DOHH2 (cell line): ENCODE measurements around the gene ACER1.
"Not testable (repeated sequence)": the region's sequence is repeated elsewhere in the genome, so short reads cannot be mapped to it uniquely, and the experiment has no call there.

Experiments used
- H3F3A ChIP-seq: fragments of 200-600 bp; sonication (generic), shearing (Covaris generic); 2 replicates; pipeline ENCODE4 v1.6.0; 2016; ENCODE audit warnings: antibody characterized with exemption, mild to moderate bottlenecking; ENCODE audit not compliant: control insufficient read depth, insufficient read depth
- H3K27ac ChIP-seq: fragments of 200-600 bp; sonication (generic); 2 replicates; pipeline ENCODE4 v1.5.1; 2014; ENCODE audit warnings: low read depth, mild to moderate bottlenecking, low read length, moderate library complexity
- H3K27me3 ChIP-seq: fragments of 200-600 bp; sonication (generic); 2 replicates; pipeline ENCODE4 v1.6.1; 2014; ENCODE audit warnings: mild to moderate bottlenecking, low read length, mixed read lengths; ENCODE audit not compliant: control insufficient read depth
- H3K36me3 ChIP-seq: fragments of 200-600 bp; sonication (generic); 2 replicates; pipeline ENCODE4 v1.6.1; 2014; ENCODE audit warnings: mild to moderate bottlenecking, low read length, moderate library complexity, mixed read lengths; ENCODE audit not compliant: control insufficient read depth
- H3K4me1 ChIP-seq: fragments of 200-600 bp; sonication (generic); 2 replicates; pipeline ENCODE4 v1.6.1; 2014; ENCODE audit warnings: mild to moderate bottlenecking, low read length, mixed read lengths; ENCODE audit not compliant: control insufficient read depth
- H3K4me2 ChIP-seq: fragments of 200-600 bp; sonication (generic); 2 replicates; pipeline ENCODE4 v1.6.0; 2014; ENCODE audit warnings: mild to moderate bottlenecking, low read length, moderate library complexity
- H3K4me3 ChIP-seq: fragments of 200-600 bp; sonication (generic); 2 replicates; pipeline ENCODE4 v1.5.1; 2014; ENCODE audit warnings: mild to moderate bottlenecking, low read length, mixed read lengths
- H3K79me2 ChIP-seq: fragments of 200-600 bp; sonication (generic); 2 replicates; pipeline ENCODE4 v1.6.1; 2014; ENCODE audit warnings: mild to moderate bottlenecking, low read length, mixed read lengths; ENCODE audit not compliant: control insufficient read depth
- H3K9me2 ChIP-seq: fragments of 200-600 bp; sonication (generic); replicated peaks from 2 replicates; pipeline ENCODE4 v1.6.1; 2014; ENCODE audit warnings: mild to moderate bottlenecking, low read length, mixed read lengths; ENCODE audit not compliant: control insufficient read depth
- H3K9me3 ChIP-seq: fragments of 200-600 bp; sonication (generic); 2 replicates; pipeline ENCODE4 v1.6.1; 2014; ENCODE audit warnings: antibody characterized with exemption, low read length, mixed read lengths; ENCODE audit not compliant: control insufficient read depth, insufficient read depth
- H4K20me1 ChIP-seq: fragments of 200-600 bp; sonication (generic); 2 replicates; pipeline ENCODE4 v1.6.0; 2014; ENCODE audit warnings: low read depth, mild to moderate bottlenecking, antibody characterized with exemption, low read length, moderate library complexity; ENCODE audit not compliant: control insufficient read depth, insufficient read depth
- CTCF ChIP-seq: fragments of 200-600 bp; sonication (generic); IDR thresholded peaks from one replicate; pipeline ENCODE4 v1.5.1; 2014; ENCODE audit warnings: antibody characterized with exemption, mild to moderate bottlenecking, low read depth, low read length; ENCODE audit not compliant: poor library complexity, severe bottlenecking
- EZH2phosphoT487 ChIP-seq: fragments of 200-600 bp; sonication (generic); IDR thresholded peaks from 2 replicates; pipeline ENCODE4 v1.6.1; 2017; ENCODE audit warnings: borderline replicate concordance, mild to moderate bottlenecking, antibody characterized with exemption, low read length, moderate library complexity, mixed read lengths

ACER1 gene

DNA sequence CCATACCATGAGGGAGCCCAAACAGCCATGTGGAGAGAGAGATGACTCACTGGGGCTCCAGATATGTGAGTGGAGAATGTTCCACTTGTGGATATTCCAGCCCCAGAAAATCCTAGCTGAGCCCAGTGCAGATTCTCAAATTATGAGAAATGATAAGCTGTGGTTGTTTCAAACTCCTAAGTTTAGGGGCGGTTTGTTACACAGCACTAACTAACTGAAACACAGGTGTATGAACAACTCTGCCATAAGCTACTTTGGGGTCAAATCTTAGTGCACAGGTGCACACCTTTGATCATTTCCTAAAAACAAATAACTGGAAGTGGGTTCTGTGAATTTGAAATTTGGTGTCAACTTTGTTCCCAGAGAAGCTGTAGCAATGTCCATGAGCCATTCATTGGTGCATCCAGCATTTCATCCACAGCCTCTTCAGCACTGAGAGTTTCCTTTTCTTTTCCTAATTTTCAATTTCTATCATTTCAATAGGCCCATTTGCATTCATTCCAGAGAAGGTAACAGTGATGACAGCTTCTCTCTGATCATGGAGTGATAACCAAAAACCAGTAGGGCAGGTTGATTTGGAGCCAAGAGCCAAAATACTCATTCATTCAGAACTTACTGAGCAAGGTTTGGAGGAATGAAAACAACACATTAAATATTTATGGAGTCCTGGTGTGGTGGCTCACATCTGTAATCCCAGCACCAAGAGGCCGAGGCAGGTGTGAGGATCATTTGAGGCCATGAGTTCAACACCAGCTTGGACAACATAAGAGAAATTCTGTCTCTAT lies 19.2 kb upstream of the ACER1 start:
- Histone ChIP-seq H3K27me3 (no peaks in the 10 kb centered on the region), H3K4me2 (no peak overlapping the region), H3K9me2 (no peaks in the 10 kb centered on the region), H3K36me3 (no peaks in the 10 kb centered on the region), H3F3A (no peaks in the 10 kb centered on the region), H3K79me2 (no peaks in the 10 kb centered on the region), H3K9me3 (no peaks in the 10 kb centered on the region), H3K4me3 (no peak overlapping the region), H4K20me1 (no peaks in the 10 kb centered on the region), H3K4me1 (no peaks in the 10 kb centered on the region), H3K27ac (no peak overlapping the region)
- TF ChIP-seq EZH2phosphoT487 (no peak), CTCF (no peak)

DNA sequence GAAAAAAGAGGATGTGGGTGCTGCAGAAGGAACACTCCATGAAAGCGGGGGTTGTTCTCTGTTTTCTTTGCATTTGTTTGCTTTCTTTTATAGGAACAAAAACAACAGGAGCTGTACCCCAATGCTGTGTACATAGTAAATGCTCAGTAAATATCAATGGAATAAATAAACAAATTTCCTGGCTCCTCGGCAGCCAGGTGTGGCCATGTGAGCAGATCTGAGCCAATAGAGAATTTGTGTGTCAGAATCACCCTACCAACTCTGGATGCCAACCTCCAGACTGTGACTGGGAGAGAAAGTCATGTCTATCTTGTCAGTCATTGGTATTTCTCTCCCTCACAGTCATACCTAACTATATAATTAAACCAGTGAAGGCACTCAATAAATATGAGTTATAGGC lies 17.3 kb upstream of the ACER1 start:
- no peaks in the 10 kb centered on the region for H4K20me1 ChIP-seq
- no peak overlapping the region for H3K27ac ChIP-seq
- H3F3A ChIP-seq, result no peaks in the 10 kb centered on the region
- no peaks in the 10 kb centered on the region for H3K9me3 ChIP-seq
- no peaks in the 10 kb centered on the region for H3K36me3 ChIP-seq
- no peaks in the 10 kb centered on the region for H3K4me1 ChIP-seq
- H3K27me3 ChIP-seq, result no peaks in the 10 kb centered on the region
- H3K9me2 ChIP-seq, result no peaks in the 10 kb centered on the region
- H3K79me2 ChIP-seq, result no peaks in the 10 kb centered on the region
- TF ChIP-seq CTCF (no peak), EZH2phosphoT487 (no peak)
- no peak overlapping the region for H3K4me2 ChIP-seq
- H3K4me3 ChIP-seq, result no peak overlapping the region

DNA sequence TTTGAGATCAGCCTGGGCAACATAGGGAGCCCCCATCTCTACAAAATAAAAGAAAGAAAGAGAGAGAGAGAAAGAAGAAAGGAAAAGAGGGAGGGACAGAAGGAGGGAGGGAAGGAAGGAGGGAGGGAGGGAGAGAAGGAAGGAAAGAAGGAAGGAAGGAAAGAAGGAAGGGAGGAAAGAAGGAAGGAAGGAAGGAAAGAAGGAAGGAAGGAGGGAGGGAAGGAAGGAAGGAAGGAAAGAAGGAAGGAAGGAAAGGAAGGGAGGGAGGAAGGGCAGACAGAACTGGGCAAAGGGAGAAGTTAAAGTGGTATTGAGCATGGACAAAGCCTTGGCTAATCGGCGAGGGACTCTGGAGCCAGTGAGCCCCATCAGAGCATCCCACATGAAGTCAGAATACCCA lies 15.9 kb upstream of the ACER1 start:
- not testable (repeated sequence) for H4K20me1 ChIP-seq, H3K27ac ChIP-seq, H3K27me3 ChIP-seq, H3K4me2 ChIP-seq, H3F3A ChIP-seq, H3K4me1 ChIP-seq, H3K79me2 ChIP-seq, H3K36me3 ChIP-seq, H3K9me2 ChIP-seq, H3K4me3 ChIP-seq, H3K9me3 ChIP-seq

DNA sequence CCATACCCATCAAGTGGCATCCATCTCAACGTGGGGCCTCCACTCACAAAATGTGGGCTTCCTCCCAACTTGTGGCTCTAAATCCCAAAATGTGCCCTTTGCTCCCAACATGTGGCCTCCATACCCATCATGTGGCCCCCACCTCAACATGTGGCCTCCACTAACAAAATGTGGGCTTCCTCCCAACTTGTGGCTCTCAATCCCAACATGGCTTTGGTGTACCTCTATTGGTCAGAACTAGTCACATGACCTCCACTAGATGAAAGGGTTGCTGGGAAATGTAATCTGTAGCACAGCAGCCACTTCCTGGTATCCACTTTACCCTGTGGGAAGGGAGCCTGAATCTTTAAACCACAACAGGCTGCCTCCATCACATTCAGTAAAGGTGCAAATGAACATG lies 10.1 kb upstream of the ACER1 start:
- H3K27ac ChIP-seq, result no peak overlapping the region
- H3K9me3 ChIP-seq, result peaks cover 7% of the 10 kb centered on the region; the same call in 1 of the 2 replicates
- H3K4me1 ChIP-seq, result no peaks in the 10 kb centered on the region
- H3K27me3 ChIP-seq, result no peaks in the 10 kb centered on the region
- H3K36me3 ChIP-seq, result no peaks in the 10 kb centered on the region
- no peaks in the 10 kb centered on the region for H3F3A ChIP-seq
- H4K20me1 ChIP-seq, result no peaks in the 10 kb centered on the region
- no peaks in the 10 kb centered on the region for H3K79me2 ChIP-seq
- TF ChIP-seq CTCF (no peak), EZH2phosphoT487 (no peak)
- no peak overlapping the region for H3K4me2 ChIP-seq
- no peaks in the 10 kb centered on the region for H3K9me2 ChIP-seq
- no peak overlapping the region for H3K4me3 ChIP-seq
